Right cardiac atrium (tissue), 5 donors: ENCODE results near the gene DDAH2. TPM values are rescaled to one million over a fixed set of nuclear protein-coding genes. Genes with fewer than 3 reads are reported as not detected.

Experiments used
- ATAC-seq, 2 donors: fragments of 200-7000 bp; cut with Tn5 transposase; one replicate each; pipeline versions ENCODE4 v1.8.0 to v1.9.1; 2020; ENCODE audit warnings: moderate library complexity in 2 of 2, mild to moderate bottlenecking in 1 of 2
- DNase-seq, 3 donors: peaks; one replicate each; pipeline ENCODE4 v3.0.0-alpha.2; 2020
- H3K27ac ChIP-seq: one replicate; pipeline ENCODE4 v1.5.1; 2013; ENCODE audit warnings: mild to moderate bottlenecking, low read length, control low read depth, moderate library complexity
- H3K27me3 ChIP-seq: one replicate; pipeline ENCODE4 v1.6.1; 2013; ENCODE audit not compliant: control insufficient read depth, insufficient read depth
- H3K4me1 ChIP-seq: one replicate; pipeline ENCODE4 v1.6.1; 2013; ENCODE audit warnings: low read length; ENCODE audit not compliant: control insufficient read depth, insufficient read depth
- H3K4me3 ChIP-seq: one replicate; pipeline ENCODE4 v1.5.1; 2013; ENCODE audit warnings: low read length, control low read depth
- H3K9me3 ChIP-seq: one replicate; pipeline ENCODE4 v1.6.1; 2013; ENCODE audit warnings: low read length; ENCODE audit not compliant: control insufficient read depth
- WGBS: extraction: QIAGEN DNeasy Blood & Tissue Kit; methylation state at CpG from one replicate; pipeline ENCODE4 v1.1.7; 2013; 5-methylcytosine and 5-hydroxymethylcytosine counted together
- intact Hi-C, 4 donors: fragments of 100-400 bp; cut with DNase I; formaldehyde crosslinking; loops; one replicate each; pipeline versions ENCODE4 v1.11.0 to v1.14.0; 2022 to 2023
- polyA plus RNA-seq: library from polyadenylated mRNA; stranded (reverse); fragments of 200-250 nt; gene quantifications from one replicate; pipeline ENCODE4 v1.2.3, GENCODE V29; 2013
- total RNA-seq, 4 donors: library from RNA; stranded (reverse); fragmentation: NEBNext Ultra II Directional; extraction: Animal tissue kit (Norgen Biotek cat#: 25700); gene quantifications; one replicate each; pipeline ENCODE4 v1.2.1, GENCODE V29; 2021
- donor health status: healthy with polysubstance abuse.
- donor health status: DM: no; HTN: yes; CAD: no.
- donor health status: DM: no; HTN: no; CAD: no.
- donor health status: DM: no; HTN: yes; CAD: no; lungs with severe emphysema.
- donor health status: DM: yes; HTN: yes; CAD: no.

Gene DDAH2
- total and polyA plus RNA-seq, 5 donors, result 42.4 to 57.4 (median 51.9) TPM

GRCh38 chr6:31729979-31730630 lies 1.0 kb upstream of the DDAH2 start:
- Histone ChIP-seq H3K27me3 (no peaks in the 10 kb centered on the region), H3K9me3 (no peaks in the 10 kb centered on the region), H3K4me1 (peaks cover 6% of the 10 kb centered on the region), H3K4me3 (peak overlapping the region; percentile 81), H3K27ac (peak overlapping the region; percentile 95)
- intact Hi-C loops, result loop anchor here in 3 of 4 donors (2.0 to 10.0 kb wide), 4 partner anchors 48 to 105 kb away; partner anchors contain the start of genes CSNK2B (in 1 of the 3), HSPA1B (in 1 of the 3), LY6G5B (in 1 of the 3) and LY6G5C (in 1 of the 3)
- DNase-seq (peak; percentile 94 to 98 (median 98)), ATAC-seq (peak; percentile 90 to 92)
- 1% methylated on average over 46 of the region's 46 CpGs for WGBS

GRCh38 chr6:31729515-31729978 lies 448 bp upstream of the DDAH2 start:
- Histone ChIP-seq H3K4me1 (peaks cover 4% of the 10 kb centered on the region), H3K27me3 (no peaks in the 10 kb centered on the region), H3K27ac (peak overlapping the region; percentile 95), H3K9me3 (no peaks in the 10 kb centered on the region), H3K4me3 (peak overlapping the region; percentile 81)
- WGBS, result under 1% methylated on average over 29 of the region's 29 CpGs
- DNase-seq (peak; percentile 93 to 97 (median 97)), ATAC-seq (peak; percentile 88 to 91)
- intact Hi-C loops, result loop anchor here in 2 of 4 donors (2.0 to 10.0 kb wide), 4 partner anchors 47 to 105 kb away; partner anchors contain the start of genes CSNK2B (in 1 of the 2), HSPA1B (in 1 of the 2), LY6G5B (in 1 of the 2) and LY6G5C (in 1 of the 2)

DNA sequence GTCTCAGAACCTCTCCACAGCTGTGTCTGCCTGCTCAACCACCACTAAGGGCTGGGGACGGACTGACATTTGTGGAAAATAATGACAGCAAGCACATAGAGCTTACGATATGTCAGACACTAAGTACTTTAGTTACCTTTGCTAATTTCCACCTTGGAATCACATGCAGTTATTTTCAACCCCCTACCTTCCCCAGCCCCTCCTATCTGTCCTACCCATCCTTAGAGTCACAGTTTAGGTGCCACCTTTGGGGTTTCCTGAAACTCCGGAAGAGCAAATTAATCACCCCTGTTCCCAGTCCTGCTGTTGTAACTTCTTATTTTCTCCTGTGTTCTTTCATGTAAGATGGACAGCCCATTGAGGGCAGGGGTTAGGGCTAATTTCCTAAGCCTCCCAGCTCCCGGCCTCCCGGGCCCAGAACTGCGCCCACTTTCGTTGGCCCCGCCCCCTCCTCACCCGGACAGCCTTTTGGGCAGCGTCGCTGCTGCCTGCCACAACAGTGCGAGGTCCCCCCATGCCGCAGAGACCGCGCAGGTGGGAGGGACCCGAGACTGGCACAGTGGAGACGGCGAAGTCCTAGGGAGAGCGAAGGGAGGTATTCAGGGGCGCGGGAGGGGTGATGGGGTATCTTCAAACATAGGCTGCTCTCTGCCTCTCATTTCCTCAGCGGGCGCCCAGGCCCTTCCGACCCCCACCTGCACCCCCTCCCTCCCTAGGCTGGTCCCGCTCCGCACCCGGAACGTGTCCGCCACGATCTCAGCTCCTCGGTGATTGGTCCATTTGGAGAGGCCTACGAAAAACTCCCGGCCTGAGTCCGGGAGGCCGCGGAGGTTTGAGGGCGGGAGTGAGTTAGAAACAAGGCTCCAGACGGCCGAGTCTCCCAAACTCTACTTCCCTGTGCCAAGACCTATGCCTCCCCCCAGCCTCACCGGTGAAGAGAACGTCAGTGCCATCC lies 1.1 kb downstream of the DDAH2 start:
- peak overlapping the region; percentile 95 for H3K27ac ChIP-seq
- ATAC-seq (no peak), DNase-seq (peak in 2 of 3 donors; percentile 71 to 74)
- intact Hi-C loops, result loop anchor here in 2 of 4 donors (2.0 to 10.0 kb wide), 4 partner anchors 46 to 107 kb away; partner anchors contain the start of genes CSNK2B (in 1 of the 2), HSPA1B (in 1 of the 2), LY6G5B (in 1 of the 2) and LY6G5C (in 1 of the 2)
- H3K4me3 ChIP-seq, result peak overlapping the region; percentile 81
- no peaks in the 10 kb centered on the region for H3K9me3 ChIP-seq
- 69% methylated on average over 41 of the region's 41 CpGs for WGBS
- no peaks in the 10 kb centered on the region for H3K27me3 ChIP-seq
- H3K4me1 ChIP-seq, result no peaks in the 10 kb centered on the region

- no peak overlapping the region for H3K27ac ChIP-seq
These were observed 1.9 kb downstream of the DDAH2 start for GRCh38 chr6:31727034-31727716.

DNA sequence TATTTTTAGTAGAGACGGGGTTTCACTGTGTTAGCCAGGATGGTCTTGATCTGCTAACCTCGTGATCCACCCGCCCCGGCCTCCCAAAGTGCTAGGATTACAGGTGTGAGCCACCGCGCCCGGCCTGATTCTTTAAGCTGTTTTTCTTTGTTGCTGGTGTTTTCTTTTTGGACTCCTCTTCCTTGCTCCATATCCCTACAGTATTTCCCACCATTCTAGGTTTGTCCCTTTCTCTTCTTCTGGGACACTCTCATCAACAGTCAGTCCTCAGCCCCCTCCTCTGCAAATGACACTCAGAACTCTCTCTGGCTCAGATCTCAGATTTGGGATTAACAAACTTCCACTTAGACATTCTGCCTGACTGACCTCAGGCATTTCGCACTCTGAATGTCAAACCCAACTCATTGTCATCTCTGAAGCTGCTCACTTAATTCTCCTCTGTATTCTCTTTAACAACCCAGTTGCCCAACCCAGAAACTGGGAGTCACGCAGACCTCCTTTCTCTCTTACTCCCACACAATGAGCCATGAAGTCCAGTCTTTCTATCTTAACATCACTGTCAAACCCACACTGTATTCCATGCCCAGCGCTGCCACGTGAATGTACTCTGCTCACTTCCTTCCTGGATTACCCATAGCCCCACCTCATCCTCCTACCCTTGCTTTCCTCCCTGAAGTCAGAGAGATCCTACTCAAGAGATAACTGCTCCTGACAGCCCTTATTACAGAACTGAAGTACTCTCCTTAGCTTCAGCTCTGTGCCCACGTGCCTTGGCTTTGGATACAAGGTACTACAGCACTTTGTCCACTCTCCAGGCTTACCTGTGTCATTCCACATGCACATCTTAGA lies 3.4 kb downstream of the DDAH2 start:
- H3K4me1 ChIP-seq, result no peaks in the 10 kb centered on the region
- intact Hi-C loops, result loop anchor here in 2 of 4 donors (5.0 to 10.0 kb wide), 3 partner anchors 43 to 109 kb away; partner anchors contain the start of genes CSNK2B (in 1 of the 2), LY6G5B (in 1 of the 2) and LY6G5C (in 1 of the 2)
- H3K27me3 ChIP-seq, result no peaks in the 10 kb centered on the region
- H3K4me3 ChIP-seq, result no peak overlapping the region
- H3K27ac ChIP-seq, result no peak overlapping the region
- ATAC-seq, result no peak
- DNase-seq, result peak in 1 of 3 donors; percentile 31
- no peaks in the 10 kb centered on the region for H3K9me3 ChIP-seq
- whole genome bisulfite sequencing, result 83% methylated on average over 12 of the region's 12 CpGs

More at GRCh38 chr6:31727034-31727716, 1.9 kb downstream of the DDAH2 start:
- ATAC-seq (no peak), DNase-seq (peak in 2 of 3 donors; percentile 61 to 67)
- Histone ChIP-seq H3K27me3 (no peaks in the 10 kb centered on the region), H3K4me3 (no peak overlapping the region), H3K9me3 (no peaks in the 10 kb centered on the region), H3K4me1 (no peaks in the 10 kb centered on the region)
- intact Hi-C loops, result loop anchor here in 2 of 4 donors (5.0 to 10.0 kb wide), 3 partner anchors 45 to 108 kb away; partner anchors contain the start of genes CSNK2B (in 1 of the 2), LY6G5B (in 1 of the 2) and LY6G5C (in 1 of the 2)
- 62% methylated on average over 7 of the region's 7 CpGs for WGBS

- Histone ChIP-seq H3K9me3 (no peaks in the 10 kb centered on the region), H3K27me3 (no peaks in the 10 kb centered on the region), H3K27ac (no peak overlapping the region), H3K4me1 (no peaks in the 10 kb centered on the region), H3K4me3 (no peak overlapping the region)
- intact Hi-C loops, result loop anchor here in 1 of 4 donors (10.0 kb wide), 1 partner anchor 111 kb away; no protein-coding TSS in a partner anchor
- peak in 1 of 2 donors; percentile 5 for ATAC-seq
- peak in 2 of 3 donors; percentile 49 to 63 for DNase-seq
- WGBS, result 82% methylated on average over 25 of the region's 25 CpGs
These were observed 5.0 kb downstream of the DDAH2 start for GRCh38 chr6:31723980-31724691.

DNA sequence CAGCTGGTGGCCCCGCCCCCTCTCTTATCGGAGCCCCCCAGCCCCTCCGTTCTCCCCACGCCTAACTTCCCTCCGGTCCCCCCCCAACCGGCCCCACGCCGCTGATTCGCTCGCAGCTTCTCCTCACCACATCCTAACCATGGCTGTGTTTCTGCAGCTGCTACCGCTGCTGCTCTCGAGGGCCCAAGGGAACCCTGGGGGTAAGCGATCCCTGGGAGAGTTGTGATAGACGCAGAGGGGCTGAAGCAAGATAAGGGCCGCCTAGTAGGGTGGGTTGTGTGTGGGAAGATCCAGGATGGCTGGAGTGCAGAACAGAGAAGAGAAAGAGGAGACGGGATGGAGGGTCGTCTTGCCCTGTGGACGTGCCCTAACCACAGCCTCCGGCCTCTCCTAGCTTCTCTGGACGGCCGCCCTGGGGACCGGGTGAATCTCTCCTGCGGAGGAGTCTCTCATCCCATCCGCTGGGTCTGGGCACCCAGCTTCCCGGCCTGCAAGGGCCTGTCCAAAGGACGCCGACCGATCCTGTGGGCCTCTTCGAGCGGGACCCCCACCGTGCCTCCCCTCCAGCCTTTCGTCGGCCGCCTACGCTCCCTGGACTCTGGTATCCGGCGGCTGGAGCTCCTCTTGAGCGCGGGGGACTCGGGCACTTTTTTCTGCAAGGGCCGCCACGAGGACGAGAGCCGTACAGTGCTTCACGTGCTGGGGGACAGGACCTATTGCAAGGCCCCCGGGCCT lies 5.7 kb downstream of the DDAH2 start, which contains the start of gene MPIG6B:
Gene MPIG6B, plus strand, starts transcription at position 129 of the 735 bp plus-strand sequence. Its CDS starts 11 bp downstream, at position 140.
- H3K4me1 ChIP-seq, result no peaks in the 10 kb centered on the region
- no peaks in the 10 kb centered on the region for H3K27me3 ChIP-seq
- WGBS, result 56% methylated on average over 46 of the region's 46 CpGs
- intact Hi-C loops, result loop anchor here in 1 of 4 donors (10.0 kb wide), 1 partner anchor 111 kb away; no protein-coding TSS in a partner anchor
- no peaks in the 10 kb centered on the region for H3K9me3 ChIP-seq
- no peak within 1 kb of the TSS for H3K27ac ChIP-seq
- ATAC-seq (no peak), DNase-seq (peak in 2 of 3 donors; percentile 31 to 53)
- no peak within 1 kb of the TSS for H3K4me3 ChIP-seq

DNA sequence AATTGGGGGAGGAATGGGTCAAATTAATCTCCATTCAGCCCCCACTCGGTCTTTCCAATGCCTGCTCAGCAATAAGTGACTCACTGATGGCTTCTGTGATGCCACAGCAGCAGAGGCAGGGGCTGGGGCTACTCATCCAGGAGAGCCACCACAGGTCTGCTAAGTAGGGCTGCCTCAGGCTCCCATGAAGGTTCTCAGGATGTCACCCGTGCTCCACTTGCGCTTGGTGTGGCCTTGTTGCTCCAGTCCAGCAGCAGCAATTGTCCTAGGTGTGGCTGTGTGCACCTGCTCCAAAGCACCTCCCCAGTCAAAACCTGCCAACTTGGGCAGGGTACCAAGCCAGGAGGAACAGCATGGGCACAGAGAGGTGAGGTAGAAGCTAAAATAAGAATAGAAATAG lies 6.9 kb downstream of the DDAH2 start:
- no peak for ATAC-seq
- 94% methylated on average over 3 of the region's 3 CpGs for WGBS
- Histone ChIP-seq H3K9me3 (no peaks in the 10 kb centered on the region), H3K4me1 (no peaks in the 10 kb centered on the region), H3K4me3 (no peak overlapping the region), H3K27ac (no peak overlapping the region), H3K27me3 (no peaks in the 10 kb centered on the region)
- DNase-seq, result peak in 1 of 3 donors; percentile 36
- intact Hi-C loops, result loop anchor here in 1 of 4 donors (10.0 kb wide), 1 partner anchor 113 kb away; no protein-coding TSS in a partner anchor
